Activated CD8-positive, alpha-beta T cell treated with anti-CD3 and anti-CD28 coated beads for 36 hours (primary cell): ENCODE measurements around the gene TAGAP. TPM values are rescaled to one million over a fixed set of nuclear protein-coding genes. Genes with fewer than 3 reads are reported as not detected.
A peak's percentile ranks its signal among the peaks of the same experiment; 100 is the strongest.
"Not testable (repeated sequence)": the region's sequence is repeated elsewhere in the genome, so short reads cannot be mapped to it uniquely, and the experiment has no call there.

Source experiments
- ATAC-seq: fragments of 200-7000 bp; cut with Tn5 transposase; one replicate; pipeline ENCODE4 v1.10.0; 2021; ENCODE audit warnings: mild to moderate bottlenecking, moderate library complexity
- CTCF ChIA-PET: fragments of 350-600 bp; sonication (Branson Sonifier 250); formaldehyde crosslinking; loops from one replicate; lab custom pipeline; 2021; ENCODE audit warnings: antibody characterized with exemption; lab: Charles Lee
- POLR2A ChIA-PET: fragments of 350-600 bp; sonication (Branson Sonifier 250); formaldehyde crosslinking; loops from one replicate; lab custom pipeline; 2021; ENCODE audit warnings: antibody characterized with exemption; lab: Charles Lee
- DNase-seq: peaks from one replicate; pipeline ENCODE4 v3.0.0-alpha.2; 2020
- H3K27ac Mint-ChIP-seq: one replicate; pipeline ENCODE4 v1.8.0; 2021; ENCODE audit warnings: mild to moderate bottlenecking, mixed read lengths
- H3K27me3 Mint-ChIP-seq: one replicate; pipeline ENCODE4 v1.8.0; 2021; ENCODE audit warnings: mixed read lengths
- H3K36me3 Mint-ChIP-seq: one replicate; pipeline ENCODE4 v1.8.0; 2021; ENCODE audit warnings: low read depth, mixed read lengths
- H3K4me1 Mint-ChIP-seq: one replicate; pipeline ENCODE4 v1.8.0; 2021; ENCODE audit warnings: low read depth, mixed read lengths
- H3K4me3 Mint-ChIP-seq: one replicate; pipeline ENCODE4 v1.8.0; 2021; ENCODE audit warnings: mild to moderate bottlenecking, moderate library complexity, mixed read lengths
- H3K9me3 Mint-ChIP-seq: one replicate; pipeline ENCODE4 v1.8.0; 2021; ENCODE audit warnings: mixed read lengths
- CTCF ChIP-seq: fragments of 200-600 bp; IDR thresholded peaks from one replicate; pipeline ENCODE4 v1.8.0; 2022; ENCODE audit warnings: antibody characterized with exemption, mild to moderate bottlenecking
- intact Hi-C: fragments of 100-400 bp; cut with micrococcal nuclease; formaldehyde crosslinking; loops from one replicate; pipeline ENCODE4 v1.10.0; 2022
- total RNA-seq, 2 experiments: library from RNA; stranded (reverse); gene quantifications; one replicate each; pipeline ENCODE4 v1.2.3, GENCODE V29; 2021

TAGAP gene
- total RNA-seq, 2 experiments from 2014 or later: 112 to 113 TPM

- ATAC-seq (peak; percentile 45), DNase-seq (no peak)
- H3K4me1 Mint-ChIP-seq: peaks cover 44% of the 10 kb centered on the region
- CTCF ChIA-PET: interaction anchor here (0.7 to 3.1 kb wide), 16 partner anchors 8 to 295 kb away, joined by 3 to 28 read pairs (median 8); partner anchors contain the start of gene TAGAP
- H3K36me3 Mint-ChIP-seq: peaks cover 9% of the 10 kb centered on the region
- intact Hi-C loops: no loop called here
- TF ChIP-seq CTCF: no peak
- POLR2A ChIA-PET: interaction anchor here (1.0 to 2.8 kb wide), 7 partner anchors 19 to 191 kb away, joined by 3 to 20 read pairs (median 12); partner anchors contain the start of gene TAGAP
- peak overlapping the region; percentile 83 for H3K4me3 Mint-ChIP-seq
- peak overlapping the region; percentile 61 for H3K27ac Mint-ChIP-seq
- H3K27me3 Mint-ChIP-seq: no peaks in the 10 kb centered on the region
- no peaks in the 10 kb centered on the region for H3K9me3 Mint-ChIP-seq
Measured at GRCh38 chr6:158999154-158999665, 45.6 kb downstream of the TAGAP start.

DNA sequence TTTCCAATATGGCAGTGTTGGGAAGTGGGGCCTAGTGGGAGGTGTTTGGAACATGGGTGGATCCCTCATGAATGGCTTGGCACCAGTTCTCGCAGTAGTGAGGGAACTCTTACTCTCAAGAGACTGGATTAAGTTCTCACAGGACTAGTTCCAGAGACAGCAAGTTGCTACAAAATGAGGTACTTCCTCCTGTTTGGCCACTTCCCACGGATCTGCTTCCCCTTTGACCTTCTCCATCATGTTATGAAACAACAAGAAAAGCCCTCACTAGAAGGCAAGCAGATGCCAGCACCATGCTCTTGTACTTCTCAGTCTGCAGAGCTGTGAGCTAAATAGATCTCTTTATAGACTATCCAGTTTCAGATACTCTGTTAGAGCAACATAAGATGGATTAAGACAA lies 47.9 kb downstream of the TAGAP start:
- TF ChIP-seq CTCF: no peak
- Mint-ChIP-seq H3K9me3 (no peaks in the 10 kb centered on the region), H3K36me3 (peaks cover 13% of the 10 kb centered on the region), H3K27ac (no peak overlapping the region), H3K4me1 (peaks cover 48% of the 10 kb centered on the region), H3K27me3 (no peaks in the 10 kb centered on the region), H3K4me3 (no peak overlapping the region)
- intact Hi-C loops: no loop called here
- DNase-seq (no peak), ATAC-seq (no peak)
- CTCF ChIA-PET: interaction anchor here (1.5 to 4.4 kb wide), 2 partner anchors 107 to 138 kb away, joined by 8 to 27 read pairs; no protein-coding TSS in a partner anchor
- POLR2A ChIA-PET: no interaction called here

DNA sequence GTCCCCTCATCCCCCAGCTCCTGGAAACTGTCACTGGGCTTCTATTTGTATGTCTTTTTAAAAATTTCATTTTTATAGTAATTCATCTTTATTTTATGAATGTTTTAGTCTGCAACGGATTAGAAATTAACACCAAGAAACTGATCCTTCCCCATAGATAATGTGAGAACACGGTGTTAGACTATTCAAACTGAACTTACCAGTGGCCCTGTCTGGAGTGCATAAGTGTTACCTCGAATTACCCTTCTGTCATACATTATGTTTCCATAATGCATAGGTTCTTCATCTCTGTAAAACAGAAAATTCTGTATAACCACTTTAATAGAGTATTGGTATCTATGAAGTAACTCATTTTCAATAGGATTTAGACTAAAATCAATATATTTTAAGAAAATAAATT lies 51.2 kb downstream of the TAGAP start:
- H3K27ac Mint-ChIP-seq: no peak overlapping the region
- no peaks in the 10 kb centered on the region for H3K27me3 Mint-ChIP-seq
- peaks cover 7% of the 10 kb centered on the region for H3K9me3 Mint-ChIP-seq
- intact Hi-C loops: no loop called here
- POLR2A ChIA-PET: interaction anchor here (0.7 to 1.1 kb wide), 2 partner anchors 14 to 22 kb away, joined by 3 read pairs; no protein-coding TSS in a partner anchor
- H3K36me3 Mint-ChIP-seq: peaks cover 14% of the 10 kb centered on the region
- peaks cover 45% of the 10 kb centered on the region for H3K4me1 Mint-ChIP-seq
- H3K4me3 Mint-ChIP-seq: no peak overlapping the region
- ATAC-seq (no peak), DNase-seq (no peak)
- CTCF ChIA-PET: interaction anchor here (0.8 to 4.4 kb wide), 8 partner anchors 10 to 141 kb away, joined by 3 to 27 read pairs (median 6); no protein-coding TSS in a partner anchor
- no peak for TF ChIP-seq CTCF

DNA sequence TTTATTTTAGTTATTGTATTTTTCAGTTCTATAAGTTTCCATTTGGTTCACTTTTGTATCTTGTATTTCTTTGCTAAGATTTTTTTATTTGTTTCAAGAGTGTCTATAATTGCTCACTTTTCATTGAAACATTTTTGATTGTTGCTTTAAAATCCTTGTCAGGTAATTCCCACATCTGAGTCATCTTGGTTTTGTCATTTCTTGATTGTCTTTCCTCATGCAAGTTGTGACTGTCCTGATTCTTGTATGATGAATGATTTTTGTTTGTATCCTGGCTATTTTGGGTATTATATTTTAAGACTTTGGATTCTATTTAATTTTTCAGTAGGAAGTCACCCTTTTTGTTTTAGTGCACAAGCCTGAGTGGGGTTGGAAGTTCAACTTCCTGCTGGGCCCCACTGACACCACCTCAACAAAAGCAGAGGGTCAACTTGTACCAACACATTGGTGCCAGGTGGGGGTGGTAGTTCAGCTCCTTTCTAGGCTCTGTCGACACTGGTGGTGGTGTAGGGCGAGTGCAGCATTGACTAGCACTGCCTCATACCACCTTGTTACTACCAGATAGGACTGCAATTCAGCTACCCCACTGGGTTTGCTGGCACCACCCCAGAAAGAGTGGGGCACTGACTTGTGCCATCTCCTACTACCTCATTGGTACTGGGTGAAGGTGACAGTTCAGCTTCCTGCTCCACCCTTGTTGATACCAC lies 53.6 kb downstream of the TAGAP start:
- H3K27me3 Mint-ChIP-seq: no peaks in the 10 kb centered on the region
- ChIA-PET POLR2A (interaction anchor here (0.9 to 1.0 kb wide), 2 partner anchors 53 to 226 kb away, joined by 3 read pairs; partner anchors contain the start of gene TAGAP), CTCF (interaction anchor here (0.7 to 2.7 kb wide), 9 partner anchors 9 to 144 kb away, joined by 3 to 14 read pairs (median 5); partner anchors contain the start of gene RSPH3)
- intact Hi-C loops: no loop called here
- H3K4me1 Mint-ChIP-seq: peaks cover 48% of the 10 kb centered on the region
- H3K9me3 Mint-ChIP-seq: peaks cover 20% of the 10 kb centered on the region
- no peak for TF ChIP-seq CTCF
- H3K4me3 Mint-ChIP-seq: no peak overlapping the region
- DNase-seq: peak; percentile 64
- peak overlapping the region; percentile 8 for H3K27ac Mint-ChIP-seq
- H3K36me3 Mint-ChIP-seq: peaks cover 13% of the 10 kb centered on the region
- ATAC-seq: peak; percentile 73

- Mint-ChIP-seq H3K4me1 (peaks cover 34% of the 10 kb centered on the region), H3K36me3 (peaks cover 11% of the 10 kb centered on the region), H3K9me3 (peaks cover 20% of the 10 kb centered on the region)
- ATAC-seq, H3K27ac Mint-ChIP-seq, POLR2A ChIA-PET, DNase-seq, H3K27me3 Mint-ChIP-seq, H3K4me3 Mint-ChIP-seq, intact Hi-C loops: not testable (repeated sequence)
- CTCF ChIA-PET: interaction anchor here (1.1 kb wide), 1 partner anchor 145 kb away, joined by 3 read pairs; no protein-coding TSS in a partner anchor
Measured at GRCh38 chr6:158989711-158990110, 55.1 kb downstream of the TAGAP start.
